PC-9 (cell line): Measurements from ENCODE around the gene MCU. TPM values are rescaled to one million over a fixed set of nuclear protein-coding genes. Genes with fewer than 3 reads are reported as not detected.

ENCODE experiments used
- BruUV-seq: library from RNA; stranded (reverse); fragments of 400-500 nt; replicated peaks from 2 replicates; lab custom pipeline; 2021; lab: Mats Ljungman, UMichigan
- CTCF ChIA-PET: fragments of 300-600 bp; sonication (Branson Sonifier 250); formaldehyde crosslinking; loops from one replicate; lab custom pipeline; 2022; ENCODE audit warnings: antibody characterized with exemption; lab: Charles Lee
- POLR2A ChIA-PET: fragments of 300-600 bp; sonication (Branson Sonifier 250); formaldehyde crosslinking; loops from one replicate; lab custom pipeline; 2022; ENCODE audit warnings: antibody characterized with exemption; ENCODE audit not compliant: unreplicated experiment; lab: Charles Lee
- DNase-seq, 2 experiments: peaks; one replicate each; pipeline versions ENCODE4 v3.0.0 to v3.0.0-alpha.2; 2015 to 2022; ENCODE audit warnings: mixed read lengths in 1 of 2
- H2AFZ ChIP-seq: fragments of 200-600 bp; sonication (generic); 2 replicates; pipeline ENCODE4 v1.8.1; 2017; ENCODE audit warnings: antibody characterized with exemption
- H3F3A ChIP-seq: fragments of 200-600 bp; sonication (generic); 2 replicates; pipeline ENCODE4 v1.8.1; 2017; ENCODE audit warnings: antibody characterized with exemption, mild to moderate bottlenecking, low read depth; ENCODE audit not compliant: insufficient read depth
- H3K27ac ChIP-seq: fragments of 200-600 bp; sonication (generic); 2 replicates; pipeline ENCODE4 v1.6.1; 2016; ENCODE audit warnings: mixed run types
- H3K27me3 ChIP-seq: fragments of 200-600 bp; sonication (generic); 2 replicates; pipeline ENCODE4 v1.6.1; 2016; ENCODE audit warnings: low read depth, mixed run types; ENCODE audit not compliant: insufficient read depth
- H3K36me3 ChIP-seq: fragments of 200-600 bp; sonication (generic); 2 replicates; pipeline ENCODE4 v1.6.1; 2016; ENCODE audit warnings: low read depth, mixed run types
- H3K4me1 ChIP-seq: fragments of 200-600 bp; sonication (generic); replicated peaks from 2 replicates; pipeline ENCODE4 v1.6.1; 2016; ENCODE audit warnings: mixed run types; ENCODE audit not compliant: insufficient read depth
- H3K4me2 ChIP-seq: fragments of 200-600 bp; sonication (generic); 2 replicates; pipeline ENCODE4 v1.6.1; 2017; ENCODE audit warnings: mixed run types
- H3K4me3 ChIP-seq: fragments of 200-600 bp; sonication (generic); 2 replicates; pipeline ENCODE4 v1.6.1; 2016; ENCODE audit warnings: mixed run types
- H3K79me2 ChIP-seq: fragments of 200-600 bp; sonication (generic); 2 replicates; pipeline ENCODE4 v1.6.1; 2017; ENCODE audit warnings: low read depth, mixed run types
- H3K9me2 ChIP-seq: fragments of 200-600 bp; sonication (generic); 2 replicates; pipeline ENCODE4 v1.8.1; 2017; ENCODE audit warnings: mild to moderate bottlenecking; ENCODE audit not compliant: insufficient read depth
- H3K9me3 ChIP-seq: fragments of 200-600 bp; sonication (generic); 2 replicates; pipeline ENCODE4 v1.8.1; 2016; ENCODE audit warnings: low read depth; ENCODE audit not compliant: insufficient read depth
- H4K20me1 ChIP-seq: fragments of 200-600 bp; sonication (generic); 2 replicates; pipeline ENCODE4 v1.8.1; 2017; ENCODE audit not compliant: insufficient read depth
- EZH2 ChIP-seq: fragments of 200-600 bp; sonication (generic); IDR thresholded peaks from 2 replicates; pipeline ENCODE4 v1.8.0; 2017; ENCODE audit warnings: antibody characterized with exemption, low read depth
- intact Hi-C: fragments of 100-400 bp; cut with micrococcal nuclease; formaldehyde crosslinking; loops from one replicate; pipeline ENCODE4 v1.10.0; 2022; ENCODE audit not compliant: unreplicated experiment
- total RNA-seq: library from RNA; stranded (reverse); gene quantifications from 2 replicates; pipeline ENCODE4 v1.2.3, GENCODE V29; 2021
- TF ChIP-seq, protein P1 (sequence below): fragments of 200-600 bp; sonication (generic); conservative IDR thresholded peaks from 2 replicates; pipeline ENCODE4 v1.6.1; 2017; ENCODE audit warnings: mixed run types, antibody characterized with exemption, mild to moderate bottlenecking, moderate library complexity

The MCU gene
- total RNA-seq, 1 experiment from 2014 or later = 59.5 TPM

DNA sequence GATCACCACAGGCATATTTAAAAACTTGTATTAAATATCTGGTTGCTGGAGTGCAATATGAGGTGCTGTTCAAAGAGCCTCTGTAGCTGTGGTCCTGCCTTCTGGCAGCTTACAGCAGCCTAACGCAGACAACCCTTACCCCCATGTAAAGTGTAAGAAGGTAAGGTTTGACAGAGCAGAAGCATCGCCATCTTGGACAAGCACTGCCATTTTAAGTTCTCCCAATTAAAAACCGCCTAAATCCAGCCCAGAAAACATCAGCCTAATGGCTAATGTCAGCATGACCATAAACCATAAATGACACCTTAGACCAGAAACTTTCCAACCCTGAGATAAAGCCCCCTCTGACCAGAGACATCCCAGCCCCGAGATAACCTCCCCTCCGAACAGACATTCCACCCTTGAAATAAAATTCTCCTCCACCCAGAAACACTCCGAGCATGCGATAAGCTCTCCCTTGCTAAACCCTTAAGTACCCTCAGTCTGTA is 196.3 kb downstream of the MCU start:
- BruUV-seq = no TSS peak
- Histone ChIP-seq H3K79me2 (no peaks in the 10 kb centered on the region), H3K4me1 (no peaks in the 10 kb centered on the region), H3K4me2 (no peak overlapping the region), H3K36me3 (peaks cover 15% of the 10 kb centered on the region; the same call in 1 of the 2 replicates), H3K4me3 (no peak overlapping the region), H3K27ac (no peak overlapping the region), H3K9me2 (no peaks in the 10 kb centered on the region), H3K9me3 (no peaks in the 10 kb centered on the region), H3K27me3 (no peaks in the 10 kb centered on the region), H2AFZ (no peak overlapping the region), H4K20me1 (no peaks in the 10 kb centered on the region), H3F3A (0 out of 2 replicates have a peak, but pooled peaks cover 3% of the 10 kb centered on the region)
- TF ChIP-seq, protein P1, sequence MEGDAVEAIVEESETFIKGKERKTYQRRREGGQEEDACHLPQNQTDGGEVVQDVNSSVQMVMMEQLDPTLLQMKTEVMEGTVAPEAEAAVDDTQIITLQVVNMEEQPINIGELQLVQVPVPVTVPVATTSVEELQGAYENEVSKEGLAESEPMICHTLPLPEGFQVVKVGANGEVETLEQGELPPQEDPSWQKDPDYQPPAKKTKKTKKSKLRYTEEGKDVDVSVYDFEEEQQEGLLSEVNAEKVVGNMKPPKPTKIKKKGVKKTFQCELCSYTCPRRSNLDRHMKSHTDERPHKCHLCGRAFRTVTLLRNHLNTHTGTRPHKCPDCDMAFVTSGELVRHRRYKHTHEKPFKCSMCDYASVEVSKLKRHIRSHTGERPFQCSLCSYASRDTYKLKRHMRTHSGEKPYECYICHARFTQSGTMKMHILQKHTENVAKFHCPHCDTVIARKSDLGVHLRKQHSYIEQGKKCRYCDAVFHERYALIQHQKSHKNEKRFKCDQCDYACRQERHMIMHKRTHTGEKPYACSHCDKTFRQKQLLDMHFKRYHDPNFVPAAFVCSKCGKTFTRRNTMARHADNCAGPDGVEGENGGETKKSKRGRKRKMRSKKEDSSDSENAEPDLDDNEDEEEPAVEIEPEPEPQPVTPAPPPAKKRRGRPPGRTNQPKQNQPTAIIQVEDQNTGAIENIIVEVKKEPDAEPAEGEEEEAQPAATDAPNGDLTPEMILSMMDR = no peak
- TF ChIP-seq EZH2 = no peak
- intact Hi-C loops = no loop called here
- no peak for DNase-seq
- POLR2A ChIA-PET = no interaction called here
- CTCF ChIA-PET = interaction anchor here (0.6 kb wide), 1 partner anchor 33 kb away, joined by 3 read pairs; no protein-coding TSS in a partner anchor

GRCh38 chr10:72889391-72889831 is 197.5 kb downstream of the MCU start:
- TF ChIP-seq EZH2 = no peak
- TF ChIP-seq, protein P1 = no peak
- no peak for DNase-seq
- Histone ChIP-seq H3K36me3 (0 out of 2 replicates have a peak, but pooled peaks cover 10% of the 10 kb centered on the region), H4K20me1 (no peaks in the 10 kb centered on the region), H3K4me2 (no peak overlapping the region), H3K4me1 (no peaks in the 10 kb centered on the region), H3F3A (no peaks in the 10 kb centered on the region), H3K9me3 (no peaks in the 10 kb centered on the region), H3K27me3 (no peaks in the 10 kb centered on the region), H3K4me3 (no peak overlapping the region), H2AFZ (no peak overlapping the region), H3K9me2 (no peaks in the 10 kb centered on the region), H3K79me2 (no peaks in the 10 kb centered on the region), H3K27ac (no peak overlapping the region)
- ChIA-PET POLR2A (interaction anchor here (0.7 kb wide), 1 partner anchor 140 kb away, joined by 5 read pairs; no protein-coding TSS in a partner anchor), CTCF (no interaction called here)
- intact Hi-C loops = no loop called here
- BruUV-seq = no TSS peak

- no peak overlapping the region for H3K27ac ChIP-seq
- H3K27me3 ChIP-seq = no peaks in the 10 kb centered on the region
- no peaks in the 10 kb centered on the region for H3K9me3 ChIP-seq
- intact Hi-C loops = no loop called here
- no peaks in the 10 kb centered on the region for H4K20me1 ChIP-seq
- CTCF ChIA-PET = no interaction called here
- BruUV-seq = no TSS peak
- TF ChIP-seq EZH2 = no peak
- TF ChIP-seq, protein P1 = no peak
- no peaks in the 10 kb centered on the region for H3K79me2 ChIP-seq
- no peaks in the 10 kb centered on the region for H3K9me2 ChIP-seq
- H2AFZ ChIP-seq = no peak overlapping the region
- no peak overlapping the region for H3K4me2 ChIP-seq
- H3K4me1 ChIP-seq = no peaks in the 10 kb centered on the region
- DNase-seq = no peak
- no peak overlapping the region for H3K4me3 ChIP-seq
- POLR2A ChIA-PET = interaction anchor here (0.6 kb wide), 1 partner anchor 467 kb away, joined by 3 read pairs; no protein-coding TSS in a partner anchor
- H3K36me3 ChIP-seq = 0 out of 2 replicates have a peak, but pooled peaks cover 7% of the 10 kb centered on the region
- no peaks in the 10 kb centered on the region for H3F3A ChIP-seq
These were observed 198.1 kb downstream of the MCU start for GRCh38 chr10:72890086-72890485.
